ENCODE results near the gene CACNA1H.
"Not testable (repeated sequence)": the region's sequence is repeated elsewhere in the genome, so short reads cannot be mapped to it uniquely, and the experiment has no call there.

CACNA1H gene

GRCh38 chr16:1176280-1176897 lies 23.5 kb downstream of the CACNA1H start:
- DNase-seq = no peak

DNA sequence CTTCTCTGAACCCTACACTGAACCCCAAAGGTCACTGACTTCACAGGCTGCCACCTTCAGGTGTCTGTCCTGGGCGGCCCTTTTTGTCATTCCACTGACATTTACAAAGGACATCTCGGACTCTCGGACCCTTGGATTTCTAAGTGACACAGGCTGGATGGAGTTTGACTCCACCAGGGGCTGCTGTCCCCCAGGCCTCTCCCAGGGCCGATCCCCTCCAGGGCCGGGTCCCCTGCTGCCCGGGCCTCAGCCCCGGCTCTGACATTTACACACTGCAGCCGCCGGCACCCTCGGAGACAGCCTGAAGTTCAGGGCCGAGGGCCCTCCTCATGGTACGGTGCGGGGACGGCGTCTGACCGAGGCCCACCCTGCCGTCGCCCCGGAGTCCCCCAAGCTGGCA lies 24.1 kb downstream of the CACNA1H start:
- no peak for DNase-seq

- no peak for DNase-seq
Observed at GRCh38 chr16:1177750-1178149, 24.8 kb downstream of the CACNA1H start.

GRCh38 chr16:1178295-1178910 lies 25.5 kb downstream of the CACNA1H start:
- DNase-seq = no peak

- DNase-seq = no peak
Observed at GRCh38 chr16:1180549-1181403, 27.9 kb downstream of the CACNA1H start.

DNA sequence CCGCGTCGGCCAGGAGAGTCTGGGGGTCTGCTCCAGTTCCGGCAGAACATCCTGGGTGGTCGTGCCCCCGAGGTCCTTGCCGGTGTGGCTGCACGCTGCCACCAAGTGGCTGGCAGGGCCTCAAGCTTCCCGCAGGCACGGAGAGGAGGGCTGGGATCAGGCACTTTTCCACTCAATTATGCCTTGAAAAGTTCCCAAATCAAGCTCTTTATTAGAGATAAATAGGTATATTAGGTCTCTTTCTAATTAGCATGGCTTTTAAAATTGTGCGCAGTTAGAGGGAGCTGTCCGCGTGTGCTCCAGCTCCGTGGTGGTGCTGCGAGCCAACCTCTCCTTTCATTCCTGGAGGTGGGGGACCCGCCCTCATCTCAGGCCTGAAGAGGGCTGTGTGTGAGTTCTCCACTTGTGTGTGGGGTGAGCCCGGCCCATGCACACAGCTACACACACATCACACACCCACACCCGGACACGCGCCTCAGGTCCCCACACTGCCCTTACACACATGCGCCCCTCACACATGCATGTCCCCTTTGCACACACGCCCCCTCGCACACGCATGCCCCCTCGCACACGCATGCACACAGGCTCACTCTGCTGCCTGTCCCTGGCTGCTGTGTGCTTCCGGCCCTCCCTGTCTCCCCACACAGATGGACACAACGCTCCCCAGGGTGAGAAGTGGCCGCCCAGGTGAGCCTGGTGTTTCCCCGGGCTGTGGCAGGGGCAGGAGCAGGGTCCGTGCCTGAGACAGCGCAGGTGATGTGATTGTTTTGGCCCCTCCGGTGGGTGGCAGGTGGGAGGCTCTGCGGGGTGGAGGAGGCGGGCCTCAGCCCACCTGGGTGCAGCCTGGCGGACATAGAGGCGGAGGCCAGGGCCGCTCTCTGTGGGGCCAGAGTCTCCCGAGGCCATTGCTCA lies 28.8 kb downstream of the CACNA1H start:
- no peak for DNase-seq

DNA sequence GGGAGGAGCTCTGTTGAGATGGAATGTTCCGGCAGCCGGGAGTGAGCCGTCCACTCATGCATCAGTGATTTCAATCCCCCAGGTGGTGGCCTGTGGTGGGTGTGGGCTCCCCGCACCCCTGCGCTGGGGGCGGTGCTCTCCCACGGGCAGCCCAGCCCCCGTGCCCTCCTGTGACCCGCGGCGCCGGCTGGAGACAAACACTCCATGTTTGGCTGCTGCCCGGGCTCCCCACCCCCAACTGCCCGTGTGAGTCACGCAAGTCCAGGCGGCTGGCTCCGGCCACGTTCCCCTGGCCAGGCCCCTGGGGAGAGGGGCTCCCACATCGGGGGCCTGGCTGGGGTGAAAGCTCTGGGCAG lies 29.4 kb downstream of the CACNA1H start:
- DNase-seq = no peak

DNA sequence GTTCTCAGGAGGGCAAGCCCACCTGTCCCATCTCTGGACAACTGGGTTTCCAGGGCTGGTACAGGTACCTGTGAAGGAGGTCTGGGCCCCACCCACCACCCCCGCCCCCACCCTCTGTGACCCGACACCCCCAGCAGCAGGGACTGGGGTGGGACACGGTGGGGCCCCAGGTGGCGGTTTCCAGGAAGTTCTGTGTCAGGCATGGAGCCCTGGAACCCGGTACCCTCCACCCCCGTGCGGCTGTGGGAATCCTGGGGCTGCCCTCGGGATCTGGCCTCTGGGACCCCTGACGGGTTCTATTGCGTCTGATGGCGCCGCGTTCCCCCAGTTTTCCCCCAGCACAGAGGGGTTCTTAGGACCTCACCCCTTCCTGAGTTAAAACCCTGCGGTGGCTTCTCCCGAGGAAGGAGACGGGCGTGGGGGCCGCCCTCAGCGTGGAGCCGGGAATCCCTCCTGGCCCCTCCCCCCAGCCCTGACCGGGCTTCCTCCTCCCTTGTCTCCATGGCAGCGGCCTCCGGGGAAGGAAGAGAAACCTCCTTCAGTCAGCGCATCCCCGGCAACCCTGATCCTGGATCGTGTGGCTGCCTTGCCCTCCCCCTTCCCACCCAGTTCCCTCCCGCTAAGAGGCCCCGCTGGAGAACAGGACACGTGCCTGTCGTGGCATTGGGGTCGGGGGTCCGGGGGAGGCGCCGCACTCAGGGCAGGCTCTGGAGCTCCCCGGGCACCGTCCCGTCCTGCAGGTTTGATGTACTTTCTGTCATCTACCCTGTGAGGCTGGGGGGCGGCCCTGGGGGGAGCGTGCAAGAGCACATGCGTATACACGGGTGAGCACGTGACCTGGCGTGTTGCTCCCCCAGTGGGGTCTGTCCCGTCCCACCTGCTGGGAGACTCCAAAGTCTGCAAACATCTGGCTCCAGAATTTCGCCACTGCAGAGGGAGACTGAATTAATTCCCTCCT lies 30.3 kb downstream of the CACNA1H start:
- DNase-seq = no peak

DNA sequence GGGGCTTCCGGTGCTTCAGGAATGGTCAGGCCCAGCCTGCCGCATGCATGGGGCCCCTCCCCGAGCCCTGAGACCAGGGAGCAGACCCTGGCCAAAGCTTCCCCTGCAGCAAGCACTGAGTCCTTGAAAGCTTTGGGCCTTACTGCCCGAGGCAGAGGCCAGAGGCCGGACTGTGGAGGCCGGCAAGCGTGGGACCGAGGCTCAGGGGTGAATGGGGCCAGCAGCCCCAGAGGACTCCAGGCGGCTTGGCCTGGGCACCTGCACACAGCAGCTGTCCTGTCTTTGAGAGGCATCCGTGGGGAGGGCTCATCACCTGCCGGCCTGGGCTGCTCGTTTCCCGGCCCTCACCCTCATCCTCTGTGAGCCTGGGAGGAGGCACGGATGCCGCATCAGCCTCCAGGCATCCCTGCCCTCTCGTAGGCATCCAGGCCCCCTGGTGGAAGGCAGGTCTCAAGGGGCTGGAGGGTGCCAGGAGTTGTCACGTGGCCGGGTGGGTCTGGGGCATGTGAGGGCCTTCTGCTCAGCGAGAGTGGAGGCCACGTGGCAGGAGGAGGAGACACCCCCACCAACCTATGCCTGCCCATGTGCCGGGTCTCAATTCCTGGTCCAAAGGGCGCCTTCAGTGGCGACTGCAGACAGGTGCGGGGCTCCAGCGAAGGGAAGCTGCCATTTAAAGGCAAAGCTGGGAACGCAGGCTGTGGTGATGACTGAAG lies 31.4 kb downstream of the CACNA1H start:
- no peak for DNase-seq

- no peak for DNase-seq
Observed at GRCh38 chr16:1184980-1185379, 32.1 kb downstream of the CACNA1H start.

DNA sequence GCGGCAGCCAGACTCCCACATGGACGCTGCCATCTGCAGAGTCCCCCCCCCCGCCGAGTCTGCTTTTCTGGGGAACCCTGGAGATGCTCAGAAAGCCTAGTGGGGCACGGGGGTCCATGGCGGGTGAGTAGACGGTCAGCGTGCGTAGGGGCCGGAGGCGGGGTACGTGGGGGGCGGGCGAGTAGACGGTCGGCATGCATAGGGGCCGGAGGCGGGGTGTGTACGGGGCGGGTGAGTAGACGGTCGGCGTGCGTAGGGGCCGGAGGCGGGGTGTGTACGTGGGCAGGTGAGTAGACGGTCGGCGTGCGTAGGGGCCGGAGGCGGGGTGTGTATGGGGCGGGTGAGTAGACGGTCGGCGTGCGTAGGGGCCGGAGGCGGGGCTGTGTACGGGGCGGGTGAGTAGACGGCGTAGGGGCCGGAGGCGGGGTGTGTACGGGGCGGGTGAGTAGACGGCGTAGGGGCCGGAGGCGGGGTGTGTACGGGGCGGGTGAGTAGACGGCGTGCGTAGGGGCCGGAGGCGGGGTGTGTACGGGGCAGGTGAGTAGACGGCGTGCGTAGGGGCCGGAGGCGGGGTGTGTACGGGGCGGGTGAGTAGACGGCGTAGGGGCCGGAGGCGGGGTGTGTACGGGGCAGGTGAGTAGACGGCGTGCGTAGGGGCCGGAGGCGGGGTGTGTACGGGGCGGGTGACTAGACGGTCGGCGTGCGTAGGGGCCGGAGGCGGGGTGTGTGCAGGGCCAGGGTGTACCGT lies 32.7 kb downstream of the CACNA1H start:
- DNase-seq = not testable (repeated sequence)

- peak; percentile 39 for DNase-seq
Observed at GRCh38 chr16:1188432-1189189, 35.7 kb downstream of the CACNA1H start.

DNA sequence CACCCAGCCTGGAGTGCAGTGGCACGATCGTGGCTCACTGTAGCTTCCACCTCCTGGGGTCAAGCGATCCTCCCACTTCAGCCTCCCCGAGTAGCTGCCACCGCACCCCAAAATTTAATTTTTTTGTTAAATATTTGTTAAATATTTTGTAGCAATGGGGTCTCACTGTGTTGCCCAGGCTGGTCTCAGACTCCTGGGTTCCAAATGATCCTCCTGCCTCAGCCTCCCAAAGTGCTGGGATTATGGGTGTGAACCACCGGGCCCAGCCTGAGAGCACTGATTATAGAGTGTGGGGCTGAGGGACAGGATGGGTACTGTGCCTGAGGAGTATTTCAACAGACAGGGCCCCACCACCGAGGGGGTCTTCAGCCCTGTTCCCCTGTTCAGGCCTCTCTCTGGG lies 36.5 kb downstream of the CACNA1H start:
- DNase-seq = no peak

DNA sequence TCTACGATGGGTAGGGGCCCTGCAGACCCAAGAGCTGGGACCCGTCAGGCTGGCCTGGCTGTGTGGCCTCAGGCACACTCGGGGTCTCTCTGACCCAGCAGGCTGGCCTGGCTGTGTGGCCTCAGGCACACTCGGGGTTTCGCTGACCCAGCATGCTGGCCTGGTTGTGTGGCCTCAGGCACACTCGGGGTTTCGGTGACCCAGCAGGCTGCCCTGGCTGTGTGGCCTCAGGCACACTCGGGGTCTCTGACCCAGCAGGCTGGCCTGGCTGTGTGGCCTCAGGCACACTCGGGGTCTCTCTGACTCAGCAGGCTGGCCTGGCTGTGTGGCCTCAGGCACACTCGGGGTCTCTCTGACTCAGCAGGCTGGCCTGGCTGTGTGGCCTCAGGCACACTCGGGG lies 37.9 kb downstream of the CACNA1H start:
- not testable (repeated sequence) for DNase-seq

GRCh38 chr16:1192384-1193073 lies 39.6 kb downstream of the CACNA1H start:
- DNase-seq = no peak

DNA sequence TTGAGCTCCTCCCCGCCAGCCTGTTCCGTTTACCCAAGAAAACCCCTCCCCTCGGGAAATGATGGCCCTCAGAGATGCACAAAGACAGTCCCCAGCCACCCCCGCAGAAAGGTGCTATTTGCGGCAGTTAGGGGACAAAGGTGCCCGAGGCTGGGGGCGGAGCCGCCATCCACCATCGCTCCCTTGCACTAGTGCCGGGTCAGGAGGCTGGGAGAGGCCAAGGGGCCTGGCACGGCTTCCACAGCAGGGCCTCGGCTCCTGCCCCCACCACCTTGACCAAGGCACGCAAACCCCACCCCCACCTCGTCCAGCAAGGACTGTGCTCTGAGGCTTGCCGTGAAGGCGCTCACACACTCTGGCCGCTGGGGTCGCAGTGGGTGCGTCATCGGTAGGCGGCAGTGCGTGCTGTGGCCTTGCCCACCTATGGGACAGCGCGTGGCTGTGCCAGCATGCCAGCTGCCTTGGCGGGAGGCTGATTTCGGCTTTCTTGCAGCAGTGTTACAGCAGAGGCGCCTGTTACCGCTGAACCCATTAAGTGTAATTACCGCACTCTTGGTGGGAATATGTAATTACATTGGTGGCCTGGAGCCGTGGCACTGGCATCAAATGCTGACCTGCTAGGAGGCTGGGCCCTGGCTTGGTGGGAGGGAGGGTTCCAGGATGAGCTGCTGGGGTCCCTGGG lies 40.4 kb downstream of the CACNA1H start:
- DNase-seq = no peak

- no peak for DNase-seq
Observed at GRCh38 chr16:1193825-1194581, 41.1 kb downstream of the CACNA1H start.

Measured in activated naive CD4-positive, alpha-beta T cell treated with Interleukin-2 at 50 U/mL for 16 hours (primary cell).